Spleen (tissue), 11 donors: ENCODE data around the gene RAB40C. TPM values are rescaled to one million over a fixed set of nuclear protein-coding genes. Genes with fewer than 3 reads are reported as not detected.

Experiments
- DNase-seq: peaks from one replicate; pipeline ENCODE4 v3.0.0-alpha.2; 2020
- H3K27ac ChIP-seq, 8 donors: fragments of 200-600 bp; sonication (generic) in 7 of 8; 1 replicate in 4 of 8; 2 replicates in 4 of 8; pipeline versions ENCODE4 v1.5.0 to v1.8.0; 2016 to 2021; ENCODE audit warnings: inconsistent platforms in 4 of 8, mild to moderate bottlenecking in 4 of 8, moderate library complexity in 1 of 8
- H3K27me3 ChIP-seq, 7 donors: fragments of 200-600 bp; sonication (generic) in 6 of 7; replicated peaks in 1 of 7; 1 replicate in 4 of 7; 2 replicates in 3 of 7; pipeline versions ENCODE4 v1.5.0 to v1.8.0; 2016 to 2021; ENCODE audit warnings: inconsistent platforms in 3 of 7, mild to moderate bottlenecking in 1 of 7
- H3K36me3 ChIP-seq, 6 donors: fragments of 200-600 bp; sonication (generic) in 5 of 6; 1 replicate in 4 of 6; 2 replicates in 2 of 6; pipeline versions ENCODE4 v1.5.0 to v1.8.0; 2016 to 2021; ENCODE audit warnings: inconsistent platforms in 2 of 6
- H3K4me1 ChIP-seq, 6 donors: fragments of 200-600 bp; sonication (generic) in 5 of 6; 1 replicate in 3 of 6; 2 replicates in 3 of 6; pipeline versions ENCODE4 v1.5.0 to v1.8.0; 2016 to 2021; ENCODE audit warnings: inconsistent platforms in 3 of 6
- H3K4me3 ChIP-seq, 8 donors: fragments of 200-600 bp; sonication (generic) in 7 of 8; 1 replicate in 4 of 8; 2 replicates in 4 of 8; pipeline versions ENCODE4 v1.5.0 to v1.8.0; 2016 to 2021; ENCODE audit warnings: inconsistent platforms in 4 of 8, mild to moderate bottlenecking in 4 of 8, moderate library complexity in 2 of 8
- H3K9me3 ChIP-seq, 8 donors: fragments of 200-600 bp; sonication (generic) in 7 of 8; 1 replicate in 4 of 8; 2 replicates in 4 of 8; pipeline versions ENCODE4 v1.5.0 to v1.8.0; 2016 to 2021; ENCODE audit warnings: inconsistent platforms in 4 of 8
- CTCF ChIP-seq, 11 experiments: fragments of 200-600 bp in 7 of 11; fragments of 450-650 bp in 4 of 11; sonication (generic) in 4 of 11; IDR thresholded peaks in 8 of 11; conservative IDR thresholded peaks in 3 of 11; 1 replicate in 7 of 11; 2 replicates in 4 of 11; pipeline versions ENCODE4 v1.4.0 to v1.8.0; 2016 to 2021; ENCODE audit warnings: antibody characterized with exemption in 11 of 11, inconsistent platforms in 4 of 11, mild to moderate bottlenecking in 1 of 11
- POLR2A ChIP-seq, 3 donors: fragments of 450-650 bp; IDR thresholded peaks; one replicate each; pipeline ENCODE4 v1.5.1; 2017; ENCODE audit warnings: antibody characterized with exemption in 3 of 3, mild to moderate bottlenecking in 1 of 3
- POLR2AphosphoS5 ChIP-seq, 3 donors: sonication (generic); formaldehyde crosslinking; IDR thresholded peaks; one replicate each; pipeline ENCODE4 v1.5.1; 2017; ENCODE audit warnings: antibody characterized with exemption in 3 of 3
- WGBS, 5 donors: extraction: QIAGEN DNeasy Blood & Tissue Kit in 3 of 5; methylation state at CpG; one replicate each; pipeline versions ENCODE4 v1.1.5 to v1.1.7; 2013 to 2018; 5-methylcytosine and 5-hydroxymethylcytosine counted together
- intact Hi-C: fragments of 100-400 bp; cut with DNase I; formaldehyde crosslinking; loops from one replicate; pipeline ENCODE4 v1.15.0; 2023; ENCODE audit warnings: low total_unique reads
- polyA plus RNA-seq, 3 donors: library from polyadenylated mRNA; stranded (reverse); fragments of 200-250 nt; gene quantifications; one replicate each; pipeline ENCODE4 v1.2.1, GENCODE V29; 2013
- total RNA-seq, 7 donors: library from RNA; depleted of rRNA in 3 of 7; stranded (reverse); fragments of >200 nt in 3 of 7; fragmentation: NEBNext Ultra II Directional in 4 of 7; extraction: Animal tissue kit (Norgen Biotek cat#: 25700) in 4 of 7; gene quantifications; one replicate each; pipeline versions ENCODE4 v1.1.0 to v1.2.1, GENCODE V29; 2016 to 2021
- donor health status: healthy with polysubstance abuse.
- donor health status: DM: no; HTN: no; CAD: no; lungs with moderate emphysema.
- donor health status: DM: no; HTN: no; CAD: no.
- donor health status: Bipolar disorder and iron deficiency.
- donor health status: healthy.
- donor health status: DM: no; HTN: no; CAD: no.
- donor health status: DM: yes; HTN: yes; CAD: no.

Gene RAB40C
- total and polyA plus RNA-seq, 10 donors = 8.1 to 21.6 (median 15.2) TPM

GRCh38 chr16:585351-585750 lies 4.5 kb upstream of the RAB40C start:
- intact Hi-C loops = loop anchor here (5.0 kb wide), 1 partner anchor 57 kb away; the partner anchor contains the start of gene MCRIP2
- peaks cover 0 to 9% (median 0%) of the 10 kb centered on the region in 7 donors for H3K27me3 ChIP-seq
- H3K4me1 ChIP-seq = peaks cover 12 to 22% (median 19%) of the 10 kb centered on the region in 6 donors
- TF ChIP-seq POLR2AphosphoS5 (IDR thresholded peaks at IDR 0.05) (peak; percentile 27 to 76 (median 53)), CTCF (IDR thresholded peaks at IDR 0.05 in 8 of 11, conservative IDR thresholded peaks at IDR 0.05 in 3 of 11) (no peak), POLR2A (IDR thresholded peaks at IDR 0.05) (no peak)
- H3K4me3 ChIP-seq = no peak overlapping the region
- 35 to 48% (median 38%) methylated on average over 5 to 10 of the region's 10 CpGs for WGBS, 5 donors
- H3K9me3 ChIP-seq = no peaks in the 10 kb centered on the region
- peaks cover 0 to 28% (median 0%) of the 10 kb centered on the region in 6 donors for H3K36me3 ChIP-seq
- no peak overlapping the region for H3K27ac ChIP-seq
- DNase-seq = peak; percentile 78

GRCh38 chr16:586047-586644 lies 3.7 kb upstream of the RAB40C start:
- peaks cover 0 to 20% (median 0%) of the 10 kb centered on the region in 6 donors for H3K36me3 ChIP-seq
- H3K27me3 ChIP-seq = peaks cover 0 to 9% (median 0%) of the 10 kb centered on the region in 7 donors
- peaks cover 17 to 30% (median 27%) of the 10 kb centered on the region in 6 donors for H3K4me1 ChIP-seq
- WGBS, 5 donors = 56 to 72% (median 68%) methylated on average over 15 to 16 of the region's 16 CpGs
- no peaks in the 10 kb centered on the region for H3K9me3 ChIP-seq
- intact Hi-C loops = loop anchor here (5.0 kb wide), 1 partner anchor 56 kb away; the partner anchor contains the start of gene MCRIP2
- DNase-seq = no peak
- no peak overlapping the region for H3K4me3 ChIP-seq
- peak in 2 of 3 donors; percentile 33 to 43 for TF ChIP-seq POLR2AphosphoS5 (IDR thresholded peaks at IDR 0.05)
- TF ChIP-seq CTCF (IDR thresholded peaks at IDR 0.05 in 8 of 11, conservative IDR thresholded peaks at IDR 0.05 in 3 of 11) = no peak
- no peak overlapping the region for H3K27ac ChIP-seq

- Histone ChIP-seq H3K27me3 (peaks cover 0 to 9% (median 0%) of the 10 kb centered on the region in 7 donors), H3K4me1 (peaks cover 17 to 37% (median 34%) of the 10 kb centered on the region in 6 donors), H3K4me3 (no peak overlapping the region), H3K9me3 (no peaks in the 10 kb centered on the region), H3K36me3 (peaks cover 0 to 17% (median 0%) of the 10 kb centered on the region in 6 donors), H3K27ac (peak overlapping the region in 1 of 8 donors; percentile 98)
- TF ChIP-seq CTCF (IDR thresholded peaks at IDR 0.05 in 8 of 11, conservative IDR thresholded peaks at IDR 0.05 in 3 of 11) = no peak
- TF ChIP-seq POLR2AphosphoS5 (IDR thresholded peaks at IDR 0.05) = peak; percentile 24 to 58 (median 36)
- 81 to 88% (median 85%) methylated on average over 14 of the region's 14 CpGs for WGBS, 5 donors
- intact Hi-C loops = loop anchor here (5.0 kb wide), 1 partner anchor 55 kb away; the partner anchor contains the start of gene MCRIP2
- DNase-seq = peak; percentile 75
Measured at GRCh38 chr16:586645-587590, 2.9 kb upstream of the RAB40C start.
